ENCODE measurements around the gene NLRP5.

DNA sequence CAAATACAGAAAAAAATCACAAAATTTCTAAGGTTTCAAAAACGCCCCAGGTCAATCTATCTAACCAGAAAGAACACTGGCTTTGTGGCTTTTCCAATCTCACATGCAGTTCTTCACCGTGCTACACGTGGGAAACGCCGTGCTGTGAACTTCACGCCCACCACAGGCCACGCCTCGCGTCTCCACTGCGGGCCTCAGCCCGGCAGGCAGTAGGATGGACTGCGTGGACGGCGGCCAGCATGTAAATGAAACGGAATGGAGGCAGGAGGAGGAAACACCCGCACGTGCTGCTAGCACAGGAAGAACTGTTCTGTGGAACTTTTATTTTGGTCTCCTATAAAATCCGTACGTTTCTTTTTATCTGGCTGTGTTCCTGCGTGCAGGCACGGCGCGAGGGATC, 110.7 kb downstream of the NLRP5 start:
- no peak for TF ChIP-seq POLR2A (IDR thresholded peaks at IDR 0.05)
- TF ChIP-seq, protein P1, sequence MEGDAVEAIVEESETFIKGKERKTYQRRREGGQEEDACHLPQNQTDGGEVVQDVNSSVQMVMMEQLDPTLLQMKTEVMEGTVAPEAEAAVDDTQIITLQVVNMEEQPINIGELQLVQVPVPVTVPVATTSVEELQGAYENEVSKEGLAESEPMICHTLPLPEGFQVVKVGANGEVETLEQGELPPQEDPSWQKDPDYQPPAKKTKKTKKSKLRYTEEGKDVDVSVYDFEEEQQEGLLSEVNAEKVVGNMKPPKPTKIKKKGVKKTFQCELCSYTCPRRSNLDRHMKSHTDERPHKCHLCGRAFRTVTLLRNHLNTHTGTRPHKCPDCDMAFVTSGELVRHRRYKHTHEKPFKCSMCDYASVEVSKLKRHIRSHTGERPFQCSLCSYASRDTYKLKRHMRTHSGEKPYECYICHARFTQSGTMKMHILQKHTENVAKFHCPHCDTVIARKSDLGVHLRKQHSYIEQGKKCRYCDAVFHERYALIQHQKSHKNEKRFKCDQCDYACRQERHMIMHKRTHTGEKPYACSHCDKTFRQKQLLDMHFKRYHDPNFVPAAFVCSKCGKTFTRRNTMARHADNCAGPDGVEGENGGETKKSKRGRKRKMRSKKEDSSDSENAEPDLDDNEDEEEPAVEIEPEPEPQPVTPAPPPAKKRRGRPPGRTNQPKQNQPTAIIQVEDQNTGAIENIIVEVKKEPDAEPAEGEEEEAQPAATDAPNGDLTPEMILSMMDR (IDR thresholded peaks at IDR 0.05), result no peak
